Pons (tissue), 1 donor: ENCODE measurements around the gene PADI3.
"Not testable (repeated sequence)": the region's sequence is repeated elsewhere in the genome, so short reads cannot be mapped to it uniquely, and the experiment has no call there.

Experiments used
- DNase-seq: peaks from one replicate; pipeline ENCODE4 v3.0.0-alpha.2; 2016; ENCODE audit warnings: low spot score

Gene PADI3

GRCh38 chr1:17305576-17306095 is 56.7 kb downstream of the PADI3 start:
- DNase-seq = no peak

GRCh38 chr1:17306407-17306806 is 57.5 kb downstream of the PADI3 start:
- no peak for DNase-seq

GRCh38 chr1:17306921-17307320 is 58.0 kb downstream of the PADI3 start:
- no peak for DNase-seq

- DNase-seq = no peak
These were observed 58.4 kb downstream of the PADI3 start for GRCh38 chr1:17307329-17307728.

GRCh38 chr1:17307946-17308345 is 59.0 kb downstream of the PADI3 start, which contains the start of gene PADI4:
TSS of gene PADI4 (plus strand) at chr1:17308197. CDS start at chr1:17308223, 26 bp downstream.
- DNase-seq = no peak

GRCh38 chr1:17308593-17308992 is 59.7 kb downstream of the PADI3 start:
- DNase-seq = no peak

- no peak for DNase-seq
These were observed 60.6 kb downstream of the PADI3 start for GRCh38 chr1:17309426-17310067.

- no peak for DNase-seq
These were observed 61.3 kb downstream of the PADI3 start for GRCh38 chr1:17310068-17310640.

- no peak for DNase-seq
These were observed 64.8 kb downstream of the PADI3 start for GRCh38 chr1:17313530-17314309.

GRCh38 chr1:17314491-17314971 is 65.6 kb downstream of the PADI3 start:
- DNase-seq = no peak

GRCh38 chr1:17315542-17316130 is 66.7 kb downstream of the PADI3 start:
- DNase-seq = no peak

- DNase-seq = no peak
These were observed 67.8 kb downstream of the PADI3 start for GRCh38 chr1:17316704-17317103.

GRCh38 chr1:17318262-17318661 is 69.4 kb downstream of the PADI3 start:
- no peak for DNase-seq

- no peak for DNase-seq
These were observed 70.9 kb downstream of the PADI3 start for GRCh38 chr1:17319561-17320350.

GRCh38 chr1:17321857-17322390 is 73.0 kb downstream of the PADI3 start:
- DNase-seq = not testable (repeated sequence)

GRCh38 chr1:17328855-17329254 is 80.0 kb downstream of the PADI3 start:
- no peak for DNase-seq

- DNase-seq = no peak
These were observed 80.7 kb downstream of the PADI3 start for GRCh38 chr1:17329610-17330009.

GRCh38 chr1:17330856-17331255 is 82.0 kb downstream of the PADI3 start:
- DNase-seq = no peak

GRCh38 chr1:17333081-17333480 is 84.2 kb downstream of the PADI3 start:
- no peak for DNase-seq
